ENCODE data around the gene IVNS1ABP.

The IVNS1ABP gene

GRCh38 chr1:185312361-185313138 is 4.5 kb downstream of the IVNS1ABP start:
- DNase-seq (ENCODE audit: low read depth): no peak
- TF ChIP-seq, protein P1, sequence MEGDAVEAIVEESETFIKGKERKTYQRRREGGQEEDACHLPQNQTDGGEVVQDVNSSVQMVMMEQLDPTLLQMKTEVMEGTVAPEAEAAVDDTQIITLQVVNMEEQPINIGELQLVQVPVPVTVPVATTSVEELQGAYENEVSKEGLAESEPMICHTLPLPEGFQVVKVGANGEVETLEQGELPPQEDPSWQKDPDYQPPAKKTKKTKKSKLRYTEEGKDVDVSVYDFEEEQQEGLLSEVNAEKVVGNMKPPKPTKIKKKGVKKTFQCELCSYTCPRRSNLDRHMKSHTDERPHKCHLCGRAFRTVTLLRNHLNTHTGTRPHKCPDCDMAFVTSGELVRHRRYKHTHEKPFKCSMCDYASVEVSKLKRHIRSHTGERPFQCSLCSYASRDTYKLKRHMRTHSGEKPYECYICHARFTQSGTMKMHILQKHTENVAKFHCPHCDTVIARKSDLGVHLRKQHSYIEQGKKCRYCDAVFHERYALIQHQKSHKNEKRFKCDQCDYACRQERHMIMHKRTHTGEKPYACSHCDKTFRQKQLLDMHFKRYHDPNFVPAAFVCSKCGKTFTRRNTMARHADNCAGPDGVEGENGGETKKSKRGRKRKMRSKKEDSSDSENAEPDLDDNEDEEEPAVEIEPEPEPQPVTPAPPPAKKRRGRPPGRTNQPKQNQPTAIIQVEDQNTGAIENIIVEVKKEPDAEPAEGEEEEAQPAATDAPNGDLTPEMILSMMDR (IDR thresholded peaks at IDR 0.05; ENCODE audit: control insufficient read depth, insufficient read depth, low read depth, low read length, missing control alignments): no peak
- no peak overlapping the region for H3K4me3 ChIP-seq (ENCODE audit: control insufficient read depth, low read depth, low read length)

GRCh38 chr1:185311589-185312225 is 5.3 kb downstream of the IVNS1ABP start:
- TF ChIP-seq, protein P1 (IDR thresholded peaks at IDR 0.05; ENCODE audit: control insufficient read depth, insufficient read depth, low read depth, low read length, missing control alignments): no peak
- H3K4me3 ChIP-seq (ENCODE audit: control insufficient read depth, low read depth, low read length): no peak overlapping the region
- DNase-seq (ENCODE audit: low read depth): no peak

DNA sequence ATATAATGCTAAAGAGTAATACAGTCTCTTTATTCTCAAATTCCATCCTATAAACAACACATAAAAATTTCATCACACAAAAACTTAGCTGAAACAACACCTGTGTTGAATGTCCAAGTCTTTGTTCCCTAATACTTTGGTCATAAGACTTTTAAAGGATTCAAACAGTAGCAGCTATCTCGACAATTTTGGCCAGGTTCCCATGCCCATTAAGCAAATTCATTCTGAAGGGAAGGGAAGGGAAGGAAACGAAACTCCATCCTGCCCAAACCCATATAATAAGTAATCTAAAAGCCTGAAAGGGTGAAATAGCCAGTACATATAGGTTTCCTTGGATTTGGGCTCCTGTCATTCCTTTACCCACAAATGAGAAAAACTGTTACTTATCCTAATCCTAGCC is 7.5 kb downstream of the IVNS1ABP start:
- TF ChIP-seq, protein P1 (IDR thresholded peaks at IDR 0.05; ENCODE audit: control insufficient read depth, insufficient read depth, low read depth, low read length, missing control alignments): no peak
- no peak overlapping the region for H3K4me3 ChIP-seq (ENCODE audit: control insufficient read depth, low read depth, low read length)

GRCh38 chr1:185308126-185308525 is 8.9 kb downstream of the IVNS1ABP start:
- TF ChIP-seq, protein P1 (IDR thresholded peaks at IDR 0.05; ENCODE audit: control insufficient read depth, insufficient read depth, low read depth, low read length, missing control alignments): no peak
- no peak for DNase-seq (ENCODE audit: low read depth)
- H3K4me3 ChIP-seq (ENCODE audit: control insufficient read depth, low read depth, low read length): no peak overlapping the region

More for the DNA sequence above, 7.5 kb downstream of the IVNS1ABP start:
- no peak for DNase-seq (ENCODE audit: low read depth)

GRCh38 chr1:185305419-185305818 is 11.6 kb downstream of the IVNS1ABP start:
- TF ChIP-seq, protein P1 (IDR thresholded peaks at IDR 0.05; ENCODE audit: control insufficient read depth, insufficient read depth, low read depth, low read length, missing control alignments): no peak

GRCh38 chr1:185300152-185300551 is 16.9 kb downstream of the IVNS1ABP start:
- DNase-seq (ENCODE audit: low read depth): no peak
- no peak overlapping the region for H3K4me3 ChIP-seq (ENCODE audit: control insufficient read depth, low read depth, low read length)
- TF ChIP-seq, protein P1 (IDR thresholded peaks at IDR 0.05; ENCODE audit: control insufficient read depth, insufficient read depth, low read depth, low read length, missing control alignments): no peak

More at GRCh38 chr1:185305419-185305818, 11.6 kb downstream of the IVNS1ABP start:
- H3K4me3 ChIP-seq (ENCODE audit: control insufficient read depth, low read depth, low read length): no peak overlapping the region
- no peak for DNase-seq (ENCODE audit: low read depth)

All from AG09309 (cell line).